ENCODE measurements around the gene EPS8.
"Not testable (repeated sequence)": the region's sequence is repeated elsewhere in the genome, so short reads cannot be mapped to it uniquely, and the experiment has no call there.

Gene EPS8

DNA sequence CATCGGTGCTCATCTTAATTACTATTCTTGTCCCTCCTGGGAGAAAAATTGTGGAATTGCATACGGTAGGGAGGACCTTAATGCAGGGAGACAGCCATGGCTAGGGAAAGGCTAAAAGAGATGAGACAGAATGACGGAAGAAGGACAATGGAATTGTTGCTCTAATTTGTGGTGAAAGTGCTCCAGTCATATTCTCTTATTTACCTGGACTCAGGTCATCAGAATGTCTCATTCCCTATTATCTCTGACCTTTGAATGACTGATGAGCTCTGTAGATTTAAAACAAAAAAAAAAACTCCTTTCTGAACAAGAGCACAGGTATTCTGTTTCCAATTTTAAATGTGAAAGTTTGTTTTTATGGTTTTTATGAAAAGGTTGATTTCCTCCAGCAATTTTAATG, 8.6 kb upstream of the EPS8 start:
- no peak for DNase-seq (ENCODE audit: low read depth)

DNA sequence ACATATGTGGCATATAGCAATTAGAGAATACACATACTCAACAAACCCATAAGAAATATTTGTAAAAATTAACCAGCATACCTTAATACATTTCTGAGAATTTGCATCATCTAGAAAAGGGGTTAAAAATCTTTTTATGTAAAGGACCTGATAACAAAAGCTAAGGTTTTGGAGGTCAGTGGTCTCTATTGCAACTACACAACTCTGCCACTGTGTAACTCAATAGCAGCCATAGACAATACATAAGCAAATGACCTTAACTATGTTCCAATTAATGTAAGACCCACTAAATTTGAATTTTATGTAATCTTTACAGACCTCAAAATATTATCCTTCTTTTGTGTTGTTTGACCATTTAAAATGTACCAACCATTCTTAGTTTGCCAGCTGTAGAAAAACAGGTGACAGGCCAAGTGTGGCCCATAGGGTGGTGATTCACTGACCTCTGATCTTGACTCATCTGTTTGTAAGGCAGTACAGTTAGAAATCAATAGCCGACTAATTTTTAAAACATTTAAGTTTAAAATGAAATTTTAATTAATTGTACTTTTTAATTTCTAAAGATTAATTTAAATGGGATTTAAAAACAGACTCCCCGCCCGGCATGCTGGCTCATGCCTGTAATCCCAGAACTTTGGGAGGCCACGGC, 7.4 kb upstream of the EPS8 start:
- DNase-seq (ENCODE audit: low read depth), result no peak

DNA sequence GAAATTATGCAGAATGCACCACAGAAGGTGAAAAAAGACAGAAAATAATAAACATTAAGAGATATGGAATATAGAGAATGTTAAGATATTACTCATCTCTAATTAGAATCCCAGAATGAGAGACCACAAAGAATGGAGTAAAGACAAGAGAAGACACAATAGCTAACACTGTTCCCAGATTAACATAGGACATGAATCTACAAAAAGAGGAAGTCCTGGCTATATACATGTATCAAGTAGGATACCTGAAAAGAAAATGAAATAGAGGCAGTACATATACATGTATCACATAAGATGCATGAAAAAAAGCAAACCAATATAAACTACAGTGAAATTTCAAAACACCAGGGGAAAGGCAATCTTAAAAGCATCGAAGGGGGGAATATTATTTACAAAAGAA, 5.6 kb upstream of the EPS8 start:
- no peak for DNase-seq (ENCODE audit: low read depth)

DNA sequence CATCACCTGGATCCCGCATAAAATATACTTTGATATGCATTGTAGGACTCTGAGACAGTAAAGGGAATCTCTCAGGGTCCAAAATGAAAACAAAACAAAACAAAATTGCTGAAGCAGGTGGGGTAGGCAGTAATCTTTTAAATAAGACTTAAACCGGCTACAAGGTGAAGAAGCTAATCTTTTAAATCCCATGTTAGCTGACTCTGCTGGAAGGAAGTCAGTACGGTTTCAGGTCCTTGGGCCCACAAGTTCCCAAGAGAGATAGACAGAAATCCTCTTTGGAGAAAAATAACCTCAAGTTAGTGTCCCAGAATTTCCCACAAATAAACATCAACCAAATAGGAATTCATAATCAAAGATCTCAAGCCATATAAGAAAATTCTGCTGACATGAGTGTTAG, 5.0 kb upstream of the EPS8 start:
- DNase-seq (ENCODE audit: low read depth), result no peak

DNA sequence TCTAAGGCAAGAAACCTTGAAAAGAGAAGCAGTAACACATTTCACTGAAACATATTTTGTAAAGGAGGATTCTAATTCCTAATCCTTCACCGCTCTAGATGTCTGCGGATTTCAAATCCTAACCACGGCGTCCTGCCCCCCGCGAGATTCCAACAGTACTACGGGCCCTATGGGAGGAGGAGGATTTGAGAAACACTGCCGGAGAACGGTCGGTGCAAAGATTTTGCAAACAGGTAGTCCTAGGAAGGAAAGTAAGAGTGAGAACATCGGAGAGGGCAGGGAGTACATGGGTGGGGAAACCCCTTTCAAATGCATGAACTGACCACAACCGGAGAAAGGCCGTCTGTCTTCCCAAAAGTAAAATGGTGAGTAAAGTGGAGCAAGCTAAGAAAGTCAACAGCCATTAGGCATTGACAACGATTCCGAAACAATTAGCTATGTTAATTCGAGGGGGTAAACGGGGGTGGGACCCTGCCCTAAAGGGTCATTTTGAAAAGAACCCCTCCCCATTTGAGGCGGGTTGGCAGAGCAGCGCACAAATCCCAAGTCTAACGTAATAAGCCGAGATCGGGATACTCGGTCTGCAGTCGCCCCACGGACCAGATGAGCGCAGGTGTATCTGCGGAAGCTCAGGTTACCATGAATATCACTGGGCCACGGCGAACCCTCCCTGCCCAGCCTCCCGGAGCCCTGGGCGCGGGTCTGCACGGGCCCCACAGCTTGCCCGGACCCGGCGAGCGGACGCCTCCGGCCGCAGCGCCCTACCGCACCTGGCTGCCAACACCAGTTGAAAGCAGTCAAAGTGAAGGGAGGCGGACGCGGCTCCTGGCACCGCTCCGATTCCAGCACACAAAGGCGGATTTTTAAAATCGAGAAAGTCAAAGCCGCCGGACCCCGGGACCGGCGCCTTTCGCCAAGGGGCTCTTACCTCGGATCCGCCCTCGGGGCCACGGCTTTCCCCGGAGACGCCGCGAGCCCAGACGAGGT, 662 bp downstream of the EPS8 start:
- DNase-seq (ENCODE audit: low read depth), result no peak

DNA sequence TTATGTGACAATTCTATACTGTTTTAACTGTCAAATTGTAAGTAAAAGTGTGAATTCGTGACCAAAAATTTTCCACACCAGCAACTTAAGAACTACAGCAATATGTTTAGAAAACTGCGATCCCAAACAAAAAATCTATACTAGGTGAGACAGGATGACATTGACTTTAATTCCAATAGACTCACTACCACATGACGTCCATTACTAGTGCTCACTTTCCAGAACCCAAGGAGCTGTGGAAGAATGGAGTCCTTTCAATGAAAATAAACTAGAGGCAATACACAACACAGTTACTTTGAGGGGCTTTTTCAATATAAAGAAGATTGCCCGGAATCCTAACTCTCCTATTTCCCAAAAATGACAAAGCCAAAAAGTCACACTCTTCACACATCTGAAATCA, 1.4 kb downstream of the EPS8 start:
- no peak for DNase-seq (ENCODE audit: low read depth)

DNA sequence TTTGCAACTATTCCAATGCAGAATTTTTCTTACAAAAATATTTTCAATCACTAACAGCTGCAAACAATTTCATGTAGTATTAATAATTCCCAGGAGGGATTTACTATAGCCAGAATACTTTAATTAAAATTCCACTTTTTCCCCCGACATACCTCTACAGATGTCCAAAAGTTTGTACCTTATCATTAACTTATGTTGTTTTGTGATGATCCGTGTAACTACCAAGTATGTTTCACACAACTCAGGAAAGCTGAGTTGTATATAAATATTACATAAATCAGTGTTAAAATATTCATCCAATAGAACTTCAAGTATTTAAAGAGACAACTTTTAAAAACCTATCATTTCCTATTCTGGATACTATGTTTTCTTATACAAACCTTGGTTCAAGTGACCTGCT, 2.4 kb downstream of the EPS8 start:
- DNase-seq (ENCODE audit: low read depth), result no peak

DNA sequence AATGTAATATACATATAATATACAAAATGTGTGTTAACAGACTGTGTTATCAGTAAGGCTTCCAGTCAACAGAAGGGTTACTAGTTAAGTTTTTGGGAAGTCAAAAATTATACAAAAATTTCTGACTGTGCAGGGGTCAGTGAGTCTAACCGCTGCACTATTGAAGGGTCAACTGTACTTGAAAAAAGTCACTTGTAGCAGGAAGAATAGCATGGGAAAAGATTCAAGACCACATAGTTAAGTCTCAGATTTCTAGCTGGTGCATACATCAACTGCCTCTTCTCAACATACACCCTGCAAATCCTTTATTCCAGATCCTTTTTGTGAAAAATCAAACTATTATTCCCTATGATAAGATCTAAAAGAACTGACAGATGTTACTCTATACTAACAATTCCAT, 5.9 kb downstream of the EPS8 start:
- DNase-seq (ENCODE audit: low read depth), result no peak

DNA sequence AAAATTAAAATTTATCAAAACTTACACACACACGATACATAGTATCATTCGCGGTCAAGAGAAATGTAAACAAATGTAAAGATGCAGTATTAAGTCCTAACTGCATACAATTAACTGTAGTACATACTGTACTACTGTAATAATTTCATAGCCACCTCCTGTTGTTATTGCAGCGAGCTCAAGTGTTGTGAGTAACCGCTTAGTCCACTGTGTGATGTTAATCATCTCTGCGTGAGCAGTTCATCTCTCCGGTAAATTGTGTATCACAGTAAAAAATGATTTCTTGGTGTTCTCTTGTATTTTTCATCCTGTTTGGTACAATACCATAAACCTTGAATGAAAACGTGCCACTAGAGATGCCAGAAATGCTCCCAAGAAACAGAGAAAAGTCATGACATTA, 6.5 kb downstream of the EPS8 start:
- no peak for DNase-seq (ENCODE audit: low read depth)

DNA sequence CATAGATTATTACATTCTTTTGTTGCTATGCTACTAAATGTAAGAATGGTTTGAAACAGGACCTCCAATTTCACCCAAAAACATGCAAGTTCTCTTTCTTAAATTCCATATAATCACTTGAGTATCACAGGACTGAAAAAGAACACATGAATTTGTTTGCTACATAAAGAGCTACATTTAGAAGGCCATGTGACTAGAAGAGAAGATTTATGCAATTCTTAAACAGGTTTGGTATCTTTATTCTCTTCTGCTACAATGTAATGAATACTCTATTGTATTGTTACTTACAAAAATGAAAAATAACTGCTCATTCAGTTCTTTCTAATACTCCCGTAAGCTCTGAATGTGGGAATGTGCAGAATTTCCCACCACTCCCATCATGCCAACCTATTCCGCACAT, 9.3 kb downstream of the EPS8 start:
- no peak for DNase-seq (ENCODE audit: low read depth)

DNA sequence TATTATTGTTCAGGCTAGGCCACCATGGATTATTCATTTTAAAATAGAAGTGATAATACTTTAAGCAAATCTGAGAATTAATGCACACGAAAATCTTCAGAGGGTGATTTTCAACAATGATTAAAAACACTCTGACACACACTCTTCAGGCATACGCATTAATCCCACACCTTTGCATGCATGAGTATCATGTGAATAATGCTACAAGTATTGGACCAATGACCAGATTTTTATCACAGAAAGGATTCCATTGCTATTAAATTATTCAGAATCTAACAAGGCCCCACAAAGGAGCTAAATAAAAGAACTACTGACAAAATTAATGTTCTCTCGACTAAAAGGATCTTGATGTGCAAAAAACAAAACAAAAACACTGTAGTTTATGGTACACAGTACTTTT, 11.1 kb downstream of the EPS8 start:
- DNase-seq (ENCODE audit: low read depth), result no peak

DNA sequence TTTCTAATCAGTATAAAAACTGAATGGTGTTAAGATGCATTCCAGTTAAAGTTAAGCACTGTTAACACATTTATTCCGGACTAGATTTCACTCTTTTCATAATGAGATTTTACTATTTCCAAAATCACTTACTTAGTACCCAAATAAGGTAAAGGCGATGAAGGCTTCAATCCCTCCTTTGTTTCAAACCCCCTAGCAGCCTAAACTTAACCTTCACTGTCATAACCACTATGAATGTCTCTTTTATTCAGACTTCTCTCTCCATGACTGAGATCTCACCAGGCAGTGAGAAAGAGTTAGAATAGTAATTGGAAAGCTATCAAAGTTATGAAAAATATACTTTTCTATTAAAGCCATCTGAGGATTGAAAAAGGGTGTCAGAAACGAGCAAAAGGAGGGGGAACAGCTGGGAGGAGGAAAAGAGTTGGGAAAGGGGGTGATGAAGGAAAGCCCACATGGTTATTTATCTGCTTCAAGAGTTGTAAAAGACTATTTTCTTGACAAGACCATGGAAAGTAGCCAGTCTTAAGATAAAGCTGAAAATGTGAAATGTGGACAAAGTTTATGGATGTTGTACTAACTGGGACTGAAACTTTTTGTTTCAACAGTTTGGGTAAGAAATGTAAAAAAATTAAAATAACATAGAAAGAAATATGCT, 11.7 kb downstream of the EPS8 start:
- no peak for DNase-seq (ENCODE audit: low read depth)

DNA sequence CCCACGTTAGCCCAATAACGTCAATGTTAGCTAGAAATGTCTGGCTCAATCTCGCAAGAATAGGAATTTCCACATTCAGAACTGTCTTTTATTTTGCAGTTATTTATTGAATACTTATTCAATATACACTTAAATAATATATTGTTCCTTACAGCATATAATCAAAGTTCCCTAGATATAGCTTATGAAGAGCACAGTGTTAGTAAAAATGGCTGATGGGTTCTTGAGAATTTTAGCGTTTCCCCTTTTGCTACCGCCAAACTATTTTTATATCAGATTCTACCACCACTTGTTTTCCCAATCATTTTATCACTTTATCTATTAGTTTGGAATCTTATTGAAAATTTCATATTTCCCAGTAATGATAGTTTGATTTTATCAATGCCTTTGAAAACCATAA, 12.7 kb downstream of the EPS8 start:
- DNase-seq (ENCODE audit: low read depth), result no peak

DNA sequence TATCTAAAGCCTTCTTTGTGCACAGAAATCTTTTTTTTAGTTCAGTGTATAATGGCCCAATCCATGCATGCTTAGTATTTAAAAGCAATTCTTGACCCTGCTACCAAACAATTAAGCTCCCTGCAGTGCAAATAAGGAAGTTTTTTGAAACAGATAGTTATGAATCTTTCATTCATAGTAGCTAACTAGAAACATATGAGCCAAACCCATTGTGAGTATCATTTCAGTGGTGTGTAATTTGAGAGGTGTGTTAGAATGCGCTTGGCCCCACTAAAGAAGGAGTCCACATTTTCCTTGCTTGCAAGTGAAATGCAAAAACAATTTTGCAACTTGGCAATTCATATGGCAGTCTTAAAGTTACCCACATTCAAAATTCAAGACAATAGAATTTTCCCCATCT, 14.4 kb downstream of the EPS8 start:
- DNase-seq (ENCODE audit: low read depth), result no peak

DNA sequence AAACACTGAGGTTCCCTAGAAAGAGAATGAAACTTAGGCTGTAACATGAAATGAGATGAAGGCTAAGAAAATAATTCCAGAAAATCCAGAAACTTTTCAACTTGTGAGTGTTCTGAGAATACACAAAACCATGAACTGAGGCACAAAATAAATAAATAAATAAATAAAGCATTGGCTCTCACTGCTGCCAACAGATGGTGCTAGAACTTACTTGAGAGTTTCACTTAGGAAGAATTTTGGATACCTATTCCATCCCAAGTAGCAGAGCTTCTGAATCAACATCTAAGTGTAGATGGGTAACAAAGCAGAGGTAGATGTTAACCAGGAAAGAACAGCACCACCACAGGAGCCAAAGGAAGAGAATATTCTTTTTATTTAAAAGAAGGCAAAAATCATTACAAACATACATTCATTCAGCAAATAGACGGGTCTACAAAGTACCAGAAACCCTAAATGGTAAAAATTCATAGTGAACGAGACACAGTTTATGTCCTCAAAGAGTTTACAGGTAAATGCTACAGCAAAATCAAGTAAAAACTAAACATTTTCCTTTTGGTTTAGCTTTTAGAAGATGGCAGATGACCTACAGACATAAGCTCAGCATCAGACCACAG, 16.7 kb downstream of the EPS8 start:
- no peak for DNase-seq (ENCODE audit: low read depth)

DNA sequence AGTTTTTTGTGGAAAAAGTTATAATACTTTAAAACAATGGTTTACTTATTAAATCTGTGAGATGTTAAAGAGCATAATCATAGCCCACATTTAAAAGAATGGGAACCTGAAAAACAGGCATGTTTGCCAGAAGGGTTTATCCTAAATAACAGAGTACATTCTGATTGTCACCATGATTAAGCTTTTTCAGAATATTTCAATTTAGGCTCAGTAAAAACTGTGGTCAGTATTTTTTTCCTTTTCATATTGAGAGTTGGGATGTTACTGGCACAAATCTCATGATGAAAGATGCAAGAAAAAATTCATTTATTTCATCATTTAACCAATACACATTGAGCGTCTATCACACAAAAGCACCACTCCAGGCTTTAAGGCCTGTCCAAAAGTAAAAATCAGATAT, 18.6 kb downstream of the EPS8 start:
- DNase-seq (ENCODE audit: low read depth), result no peak

DNA sequence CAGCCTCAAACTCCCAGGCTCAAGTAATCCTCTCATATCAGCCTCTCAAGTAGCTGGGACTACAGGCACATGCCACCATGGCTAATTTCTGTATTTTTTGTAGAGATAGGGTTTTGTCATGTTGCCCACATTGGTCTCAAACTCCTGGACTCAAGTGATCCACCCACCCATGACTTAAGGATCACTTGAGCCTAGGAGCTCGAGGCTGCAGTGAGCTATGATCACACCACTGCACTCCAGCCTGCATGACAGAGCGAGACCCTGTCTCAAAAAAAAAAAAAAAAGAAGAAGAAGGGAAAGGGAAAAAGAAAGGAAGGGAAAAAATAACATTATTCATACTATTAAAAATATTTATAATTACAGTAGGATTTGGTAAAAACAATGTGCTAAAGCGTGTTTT, 19.2 kb downstream of the EPS8 start:
- no peak for DNase-seq (ENCODE audit: low read depth)

DNA sequence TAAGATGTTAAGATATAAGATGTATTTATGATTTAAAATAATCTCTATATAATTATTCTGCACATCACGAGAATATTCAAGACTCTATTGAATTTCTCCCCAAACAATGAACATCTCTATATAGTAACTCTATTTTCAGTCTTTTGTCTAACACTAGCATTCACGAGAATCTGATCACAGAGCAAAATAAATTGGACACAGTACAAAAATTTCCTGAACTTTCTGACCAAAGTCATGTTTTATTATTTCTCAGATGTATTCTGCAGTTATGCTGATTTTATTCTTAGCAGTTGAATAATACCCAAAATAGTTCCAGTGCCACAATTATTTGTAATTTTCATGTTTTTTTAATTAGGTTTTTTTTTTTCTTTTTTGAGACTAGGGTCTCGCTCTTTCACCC, 19.6 kb downstream of the EPS8 start:
- DNase-seq (ENCODE audit: low read depth), result no peak

DNA sequence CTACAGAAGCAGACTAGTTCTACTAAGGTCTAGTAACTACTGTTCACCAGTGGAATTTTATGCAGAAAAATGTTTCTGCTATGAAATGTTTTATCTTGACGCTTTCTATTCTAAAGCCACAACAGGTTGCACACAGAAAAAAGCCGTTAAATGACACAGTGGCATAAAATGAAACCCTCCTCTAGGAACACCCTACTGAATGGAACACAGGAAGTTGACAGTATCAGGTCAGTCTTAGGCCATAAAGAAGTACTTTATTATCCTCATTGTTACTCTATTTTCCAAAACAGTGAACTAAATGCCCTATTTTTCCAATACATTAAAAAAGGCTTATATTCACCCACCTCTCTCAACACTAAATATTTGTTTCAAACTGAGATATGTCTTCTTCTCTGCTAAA, 21.9 kb downstream of the EPS8 start:
- DNase-seq (ENCODE audit: low read depth), result no peak

DNA sequence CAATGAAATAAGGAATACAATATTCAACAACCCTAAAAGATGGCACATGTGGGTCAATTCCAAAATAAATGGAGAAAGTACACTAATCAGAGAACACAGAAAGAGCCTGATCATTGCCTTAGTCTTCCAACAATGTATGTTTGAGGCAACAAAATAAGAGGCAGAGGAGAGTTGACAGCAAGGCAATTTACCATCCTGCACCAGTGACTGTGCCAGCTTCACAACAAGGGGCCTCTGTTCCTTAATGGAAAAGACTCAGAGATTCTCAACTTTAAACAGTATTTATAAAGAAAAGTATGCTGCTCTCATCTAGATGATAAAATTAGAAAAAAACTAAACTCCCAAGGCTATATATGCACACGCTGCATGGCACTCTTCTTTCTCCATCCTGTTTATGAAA, 25.9 kb downstream of the EPS8 start:
- no peak for DNase-seq (ENCODE audit: low read depth)

DNA sequence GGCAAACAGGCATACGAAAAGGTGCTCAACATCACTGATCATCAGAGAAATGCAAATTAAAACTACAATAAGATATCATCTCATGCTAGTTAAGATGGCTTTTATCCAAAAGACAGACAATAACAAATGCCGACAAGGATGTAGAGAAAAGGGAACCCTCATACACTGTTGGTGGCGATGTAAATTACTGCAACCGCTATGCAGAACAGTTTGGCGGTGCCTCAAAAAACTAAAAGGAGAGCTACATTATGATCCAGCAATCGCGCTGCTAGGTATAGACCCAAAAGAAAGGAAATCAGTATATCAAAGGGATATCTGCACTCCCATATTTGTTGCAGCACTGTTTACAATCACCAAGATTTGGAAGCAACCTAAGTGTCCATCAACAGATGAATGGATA, 27.0 kb downstream of the EPS8 start:
- DNase-seq (ENCODE audit: low read depth), result not testable (repeated sequence)

DNA sequence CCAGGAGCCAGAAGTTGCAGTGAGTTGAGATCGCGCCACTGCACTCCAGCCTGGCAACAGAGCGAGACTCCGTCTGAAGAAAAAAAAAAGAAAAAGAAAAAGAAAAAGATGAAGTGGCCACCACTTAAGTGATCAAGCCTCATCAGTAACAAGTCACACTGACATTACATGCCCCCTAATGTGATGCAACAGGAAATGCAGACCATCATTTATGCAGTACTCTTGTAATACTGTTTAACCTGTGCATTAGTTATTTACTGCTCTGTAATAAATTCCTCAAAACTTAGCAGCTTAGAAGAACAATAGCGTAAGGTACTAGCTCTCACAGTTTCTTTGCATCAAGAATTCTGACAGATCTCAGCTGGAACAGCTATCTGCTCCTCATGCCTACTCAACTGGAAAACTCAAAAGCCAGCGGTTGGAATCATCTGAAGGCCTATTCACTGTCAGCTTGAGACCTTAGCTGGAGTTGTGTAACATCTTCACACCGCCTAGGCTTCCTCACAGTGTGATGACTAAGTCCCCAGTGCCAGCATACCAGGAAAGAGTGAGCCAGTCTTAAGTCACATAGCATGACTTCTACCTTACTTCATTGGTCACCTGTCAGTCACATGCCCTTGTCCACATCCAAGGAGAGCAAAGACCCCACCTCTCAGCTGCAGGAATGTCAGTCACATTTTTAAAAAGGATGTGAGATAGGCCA, 31.5 kb downstream of the EPS8 start:
- no peak for DNase-seq (ENCODE audit: low read depth)
